Skeletal muscle satellite cell (primary cell): Measurements from ENCODE around the gene HSP90AA1.

Experiments used
- H3K27me3 ChIP-seq: 2 replicates; pipeline ENCODE4 v1.7.0; 2013; ENCODE audit warnings: low read length; ENCODE audit not compliant: control insufficient read depth, insufficient read depth
- H3K36me3 ChIP-seq: 2 replicates; pipeline ENCODE4 v1.7.0; 2013; ENCODE audit warnings: mild to moderate bottlenecking, control low read depth, low read length; ENCODE audit not compliant: insufficient read depth
- H3K4me1 ChIP-seq: 2 replicates; pipeline ENCODE4 v1.7.0; 2013; ENCODE audit warnings: low read length; ENCODE audit not compliant: control insufficient read depth, insufficient read depth
- H3K4me2 ChIP-seq: 2 replicates; pipeline ENCODE4 v1.7.0; 2013; ENCODE audit warnings: mild to moderate bottlenecking, low read length
- H3K4me3 ChIP-seq: 2 replicates; pipeline ENCODE4 v1.7.0; 2013; ENCODE audit warnings: low read length
- H3K9ac ChIP-seq: 2 replicates; pipeline ENCODE4 v1.7.0; 2013; ENCODE audit warnings: mild to moderate bottlenecking, low read depth, low read length, moderate library complexity
- H3K9me3 ChIP-seq: replicated peaks from 2 replicates; pipeline ENCODE4 v1.7.0; 2013; ENCODE audit warnings: mild to moderate bottlenecking, control low read depth, low read length

Gene HSP90AA1

GRCh38 chr14:102047808-102048540 lies 38.9 kb downstream of the HSP90AA1 start:
- H3K9me3 ChIP-seq: no peaks in the 10 kb centered on the region
- H3K27me3 ChIP-seq: no peaks in the 10 kb centered on the region
- H3K4me2 ChIP-seq: no peak overlapping the region
- peaks cover 8% of the 10 kb centered on the region for H3K4me1 ChIP-seq
- H3K9ac ChIP-seq: no peak overlapping the region
- peaks cover 79% of the 10 kb centered on the region for H3K36me3 ChIP-seq
- no peak overlapping the region for H3K4me3 ChIP-seq

GRCh38 chr14:102046337-102047278 lies 40.2 kb downstream of the HSP90AA1 start:
- H3K27me3 ChIP-seq: no peaks in the 10 kb centered on the region
- H3K36me3 ChIP-seq: peaks cover 77% of the 10 kb centered on the region
- no peak overlapping the region for H3K4me3 ChIP-seq
- no peak overlapping the region for H3K4me2 ChIP-seq
- no peak overlapping the region for H3K9ac ChIP-seq
- peaks cover 8% of the 10 kb centered on the region for H3K4me1 ChIP-seq
- H3K9me3 ChIP-seq: no peaks in the 10 kb centered on the region

GRCh38 chr14:102044566-102044965 lies 42.3 kb downstream of the HSP90AA1 start:
- H3K36me3 ChIP-seq: peaks cover 83% of the 10 kb centered on the region
- H3K27me3 ChIP-seq: no peaks in the 10 kb centered on the region
- H3K4me3 ChIP-seq: no peak overlapping the region
- H3K4me2 ChIP-seq: no peak overlapping the region
- H3K4me1 ChIP-seq: no peaks in the 10 kb centered on the region
- no peaks in the 10 kb centered on the region for H3K9me3 ChIP-seq
- no peak overlapping the region for H3K9ac ChIP-seq

GRCh38 chr14:102043251-102044025 lies 43.4 kb downstream of the HSP90AA1 start:
- no peaks in the 10 kb centered on the region for H3K4me1 ChIP-seq
- H3K36me3 ChIP-seq: peaks cover 83% of the 10 kb centered on the region
- no peak overlapping the region for H3K9ac ChIP-seq

GRCh38 chr14:102042699-102043098 lies 44.1 kb downstream of the HSP90AA1 start:
- Histone ChIP-seq H3K9ac (no peak overlapping the region), H3K4me1 (no peaks in the 10 kb centered on the region), H3K9me3 (no peaks in the 10 kb centered on the region), H3K27me3 (no peaks in the 10 kb centered on the region), H3K4me2 (no peak overlapping the region), H3K4me3 (no peak overlapping the region), H3K36me3 (peaks cover 83% of the 10 kb centered on the region)

More at GRCh38 chr14:102043251-102044025, 43.4 kb downstream of the HSP90AA1 start:
- no peak overlapping the region for H3K4me2 ChIP-seq
- no peak overlapping the region for H3K4me3 ChIP-seq
- no peaks in the 10 kb centered on the region for H3K9me3 ChIP-seq
- no peaks in the 10 kb centered on the region for H3K27me3 ChIP-seq

- H3K4me2 ChIP-seq: no peak overlapping the region
- no peaks in the 10 kb centered on the region for H3K9me3 ChIP-seq
- no peak overlapping the region for H3K4me3 ChIP-seq
- no peaks in the 10 kb centered on the region for H3K4me1 ChIP-seq
- peaks cover 92% of the 10 kb centered on the region for H3K36me3 ChIP-seq
- no peaks in the 10 kb centered on the region for H3K27me3 ChIP-seq
- H3K9ac ChIP-seq: no peak overlapping the region
These were observed 46.7 kb downstream of the HSP90AA1 start for GRCh38 chr14:102040153-102040552.

- Histone ChIP-seq H3K4me3 (no peak overlapping the region), H3K27me3 (no peaks in the 10 kb centered on the region), H3K4me1 (no peaks in the 10 kb centered on the region), H3K9ac (no peak overlapping the region), H3K9me3 (no peaks in the 10 kb centered on the region), H3K36me3 (peaks cover 89% of the 10 kb centered on the region), H3K4me2 (no peak overlapping the region)
These were observed 47.7 kb downstream of the HSP90AA1 start for GRCh38 chr14:102039157-102039556.

GRCh38 chr14:102037686-102038085 lies 49.2 kb downstream of the HSP90AA1 start:
- Histone ChIP-seq H3K4me1 (no peaks in the 10 kb centered on the region), H3K4me2 (no peak overlapping the region), H3K36me3 (peaks cover 92% of the 10 kb centered on the region), H3K27me3 (no peaks in the 10 kb centered on the region), H3K4me3 (no peak overlapping the region), H3K9ac (no peak overlapping the region), H3K9me3 (no peaks in the 10 kb centered on the region)

GRCh38 chr14:102035914-102036313 lies 50.9 kb downstream of the HSP90AA1 start:
- Histone ChIP-seq H3K9ac (no peak overlapping the region), H3K4me2 (no peak overlapping the region), H3K9me3 (no peaks in the 10 kb centered on the region), H3K4me3 (no peak overlapping the region), H3K27me3 (no peaks in the 10 kb centered on the region), H3K4me1 (no peaks in the 10 kb centered on the region), H3K36me3 (peaks cover 88% of the 10 kb centered on the region)

- Histone ChIP-seq H3K27me3 (no peaks in the 10 kb centered on the region), H3K36me3 (peaks cover 88% of the 10 kb centered on the region), H3K4me1 (peaks cover 6% of the 10 kb centered on the region), H3K4me3 (no peak overlapping the region), H3K4me2 (no peak overlapping the region), H3K9ac (no peak overlapping the region), H3K9me3 (no peaks in the 10 kb centered on the region)
These were observed 52.5 kb downstream of the HSP90AA1 start for GRCh38 chr14:102034301-102034700.

- Histone ChIP-seq H3K4me3 (no peak overlapping the region), H3K36me3 (peaks cover 87% of the 10 kb centered on the region), H3K27me3 (no peaks in the 10 kb centered on the region), H3K4me1 (peaks cover 17% of the 10 kb centered on the region), H3K9ac (no peak overlapping the region), H3K4me2 (no peak overlapping the region), H3K9me3 (no peaks in the 10 kb centered on the region)
These were observed 53.6 kb downstream of the HSP90AA1 start for GRCh38 chr14:102033241-102033640.
